Fibroblast of lung (primary cell): Measurements from ENCODE around the gene TNRC6A.

Experiments
- CTCF ChIP-seq, 2 donors: IDR thresholded peaks in 1 of 2; conservative IDR thresholded peaks in 1 of 2; 1 replicate in 1 of 2; 2 replicates in 1 of 2; pipeline ENCODE4 v1.5.1; 2011 to 2012; ENCODE audit warnings: low read length in 2 of 2, control low read depth in 1 of 2, inconsistent platforms in 1 of 2, low read depth in 1 of 2, mild to moderate bottlenecking in 1 of 2
- EZH2 ChIP-seq: IDR thresholded peaks from 2 replicates; pipeline ENCODE4 v1.5.1; 2012; ENCODE audit warnings: low read length, control low read depth, mild to moderate bottlenecking; ENCODE audit errors: missing control alignments

- TF ChIP-seq CTCF (conservative IDR thresholded peaks at IDR 0.05 in 1 of 2, IDR thresholded peaks at IDR 0.05 in 1 of 2; ENCODE audit: low read depth in 1 of 2, low read length in 2 of 2) (no peak), EZH2 (no peak)
These were observed 124.4 kb downstream of the TNRC6A start for GRCh38 chr16:24853830-24854229.
